ENCODE results near the gene MACF1.
A peak's percentile ranks its signal among the peaks of the same experiment; 100 is the strongest.

The MACF1 gene

GRCh38 chr1:39395357-39395831 is 190.9 kb downstream of the MACF1 start:
- DNase-seq, result no peak

- DNase-seq, result no peak
Observed at GRCh38 chr1:39396671-39397070, 192.2 kb downstream of the MACF1 start.

GRCh38 chr1:39397487-39397886 is 193.0 kb downstream of the MACF1 start:
- DNase-seq, result no peak

GRCh38 chr1:39398278-39399021 is 194.0 kb downstream of the MACF1 start:
- DNase-seq, result no peak

- no peak for DNase-seq
Observed at GRCh38 chr1:39401106-39401505, 196.6 kb downstream of the MACF1 start.

GRCh38 chr1:39404876-39405275 is 200.4 kb downstream of the MACF1 start:
- DNase-seq, result no peak

GRCh38 chr1:39405358-39405757 is 200.9 kb downstream of the MACF1 start:
- DNase-seq, result no peak

- no peak for DNase-seq
Observed at GRCh38 chr1:39406533-39407450, 202.3 kb downstream of the MACF1 start.

GRCh38 chr1:39407510-39407895 is 203.0 kb downstream of the MACF1 start:
- DNase-seq, result no peak

- DNase-seq, result no peak
Observed at GRCh38 chr1:39407896-39408640, 203.6 kb downstream of the MACF1 start.

GRCh38 chr1:39408641-39409054 is 204.2 kb downstream of the MACF1 start:
- DNase-seq, result peak; percentile 97

- peak; percentile 36 to 78 for DNase-seq
Observed at GRCh38 chr1:39409055-39409816, 204.7 kb downstream of the MACF1 start.

- peak; percentile 8 to 38 for DNase-seq
Observed at GRCh38 chr1:39410915-39411436, 206.5 kb downstream of the MACF1 start.

- DNase-seq, result no peak
Observed at GRCh38 chr1:39411526-39412478, 207.3 kb downstream of the MACF1 start.

- no peak for DNase-seq
Observed at GRCh38 chr1:39412892-39413291, 208.4 kb downstream of the MACF1 start.

- no peak for DNase-seq
Observed at GRCh38 chr1:39413902-39414528, 209.5 kb downstream of the MACF1 start.

- no peak for DNase-seq
Observed at GRCh38 chr1:39415553-39415952, 211.1 kb downstream of the MACF1 start.

GRCh38 chr1:39416609-39417008 is 212.1 kb downstream of the MACF1 start:
- DNase-seq, result no peak

GRCh38 chr1:39418236-39418635 is 213.7 kb downstream of the MACF1 start:
- no peak for DNase-seq

- DNase-seq, result no peak
Observed at GRCh38 chr1:39420493-39420892, 216.0 kb downstream of the MACF1 start.

Measured in NCI-H2081 (cell line).